HTR-8/SVneo (cell line): Measurements from ENCODE around the gene CDK19.
"Not testable (repeated sequence)": the region's sequence is repeated elsewhere in the genome, so short reads cannot be mapped to it uniquely, and the experiment has no call there.

ENCODE experiments used
- DNase-seq: peaks from one replicate; pipeline ENCODE4 v3.0.0; 2011; ENCODE audit warnings: low spot score, mixed read lengths; ENCODE audit not compliant: insufficient read length
- FAIRE-seq: peaks from 2 replicates; lab custom pipeline; 2011; peaks lifted over from hg19 to GRCh38; lab: Jason Lieb, UNC

CDK19 gene

GRCh38 chr6:110600640-110601039, 214.6 kb downstream of the CDK19 start:
- not testable (repeated sequence) for DNase-seq, FAIRE-seq

- DNase-seq (no peak), FAIRE-seq (no peak)
These were observed 217.5 kb downstream of the CDK19 start for GRCh38 chr6:110597761-110598160.

GRCh38 chr6:110596354-110596753, 218.9 kb downstream of the CDK19 start:
- DNase-seq, result no peak
- FAIRE-seq, result no peak

GRCh38 chr6:110595112-110595511, 220.2 kb downstream of the CDK19 start:
- DNase-seq (no peak), FAIRE-seq (no peak)

- no peak for FAIRE-seq
These were observed 221.6 kb downstream of the CDK19 start for GRCh38 chr6:110593637-110594036.

GRCh38 chr6:110592765-110593164, 222.5 kb downstream of the CDK19 start:
- FAIRE-seq, result no peak
- DNase-seq, result no peak

More at GRCh38 chr6:110593637-110594036, 221.6 kb downstream of the CDK19 start:
- DNase-seq, result no peak

GRCh38 chr6:110590821-110591351, 224.4 kb downstream of the CDK19 start:
- DNase-seq (no peak), FAIRE-seq (no peak)

GRCh38 chr6:110589865-110590513, 225.3 kb downstream of the CDK19 start:
- FAIRE-seq (no peak), DNase-seq (no peak)

- FAIRE-seq (no peak), DNase-seq (no peak)
These were observed 227.9 kb downstream of the CDK19 start for GRCh38 chr6:110587328-110587727.

GRCh38 chr6:110581679-110582078, 233.6 kb downstream of the CDK19 start:
- no peak for FAIRE-seq
- no peak for DNase-seq

- DNase-seq, FAIRE-seq: not testable (repeated sequence)
These were observed 237.6 kb downstream of the CDK19 start for GRCh38 chr6:110577596-110578167.

GRCh38 chr6:110575925-110576463, 239.3 kb downstream of the CDK19 start:
- FAIRE-seq (no peak), DNase-seq (no peak)

GRCh38 chr6:110574817-110575216, 240.5 kb downstream of the CDK19 start:
- FAIRE-seq (no peak), DNase-seq (no peak)

GRCh38 chr6:110573537-110573936, 241.7 kb downstream of the CDK19 start:
- no peak for FAIRE-seq

GRCh38 chr6:110573136-110573535, 242.1 kb downstream of the CDK19 start:
- FAIRE-seq, result no peak
- no peak for DNase-seq

More at GRCh38 chr6:110573537-110573936, 241.7 kb downstream of the CDK19 start:
- no peak for DNase-seq

GRCh38 chr6:110567957-110568696, 247.1 kb downstream of the CDK19 start:
- no peak for DNase-seq
- no peak for FAIRE-seq

- DNase-seq, result no peak
- no peak for FAIRE-seq
These were observed 248.7 kb downstream of the CDK19 start for GRCh38 chr6:110566346-110567125.

- FAIRE-seq (no peak), DNase-seq (no peak)
These were observed 250.4 kb downstream of the CDK19 start for GRCh38 chr6:110564703-110565421.

GRCh38 chr6:110563711-110564110, 251.6 kb downstream of the CDK19 start:
- DNase-seq (no peak), FAIRE-seq (no peak)
